ENCODE measurements around the gene ELF1.

Gene ELF1

GRCh38 chr13:41019011-41019487 is at the start of gene ELF1:
Gene ELF1 (minus strand): TSS chr13:41019316. CDS start chr13:40982054, 37,262 bp downstream.
- DNase-seq (ENCODE audit: low read depth in 2 of 2): peak in 1 of 2 donors; percentile 27

DNA sequence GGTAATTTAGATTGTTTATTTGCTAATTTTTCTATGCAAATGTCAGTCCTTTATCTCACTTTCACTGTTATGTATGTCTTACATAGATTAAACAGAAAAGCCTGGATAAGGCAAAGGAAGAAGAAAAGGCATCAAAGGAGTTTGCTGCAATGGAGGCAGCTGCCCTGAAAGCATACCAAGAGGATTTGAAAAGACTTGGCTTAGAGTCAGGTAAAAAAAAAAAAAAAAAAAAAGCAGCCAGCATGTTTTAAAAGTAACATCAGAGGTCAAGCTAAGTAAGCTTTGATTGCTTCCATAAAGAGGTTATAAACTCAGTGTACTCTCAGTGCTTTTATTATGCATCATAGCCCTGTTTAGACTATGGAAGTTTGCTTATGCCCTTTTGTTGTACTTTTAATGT is 46.0 kb upstream of the ELF1 start:
- no peak for DNase-seq (ENCODE audit: low read depth in 2 of 2)

- no peak for DNase-seq (ENCODE audit: low read depth in 2 of 2)
Observed at GRCh38 chr13:41064493-41064892, 45.4 kb upstream of the ELF1 start.

- no peak for DNase-seq (ENCODE audit: low read depth in 2 of 2)
Observed at GRCh38 chr13:41061914-41062837, 43.1 kb upstream of the ELF1 start.

DNA sequence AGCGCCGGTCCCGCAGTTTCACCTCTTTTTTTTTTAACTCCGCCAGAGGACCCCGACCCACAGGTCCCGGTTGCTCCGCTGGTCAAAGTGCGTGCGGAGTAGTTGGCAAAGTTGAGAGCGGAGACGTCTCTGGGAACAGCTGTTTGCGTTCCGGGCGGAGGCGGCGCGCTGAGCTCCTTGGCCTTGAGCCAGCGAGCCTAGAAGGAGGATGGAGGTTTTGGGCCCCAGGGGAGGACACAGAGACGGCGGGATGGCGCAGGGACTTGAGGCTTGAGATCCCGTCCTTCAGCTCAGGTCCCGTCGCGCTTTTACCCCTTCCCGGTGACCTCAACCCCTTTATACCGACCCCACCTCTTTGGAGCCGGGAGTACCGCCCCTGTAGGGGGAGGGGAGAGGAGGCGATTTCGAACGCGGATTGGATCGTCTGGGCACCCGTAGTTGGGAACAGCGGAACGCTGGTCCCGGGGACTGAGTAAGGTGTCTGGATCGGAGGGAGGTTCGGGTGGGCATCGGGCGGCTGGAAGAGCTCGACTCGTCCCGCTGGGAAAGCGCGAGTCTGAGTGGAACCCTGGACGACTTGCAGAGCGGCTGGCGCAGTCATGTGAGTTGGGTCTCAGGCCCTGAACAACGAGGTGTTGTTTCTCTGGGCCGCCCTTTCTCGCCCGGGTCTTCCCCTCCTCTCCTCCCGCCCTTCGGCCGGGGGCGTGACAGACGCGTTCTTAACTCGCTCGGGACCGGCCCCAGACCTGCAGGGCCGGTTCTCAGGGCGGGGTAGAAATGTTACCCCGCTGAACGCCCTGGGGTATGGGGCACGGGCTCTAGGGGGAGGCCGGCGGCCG is 42.2 kb upstream of the ELF1 start, which contains the start of gene WBP4:
Gene WBP4 (plus strand): TSS at position 435 of the 839 bp plus-strand sequence. CDS start 165 bp downstream, at position 600.
- DNase-seq (ENCODE audit: low read depth in 2 of 2): peak; percentile 83 to 87

GRCh38 chr13:41060724-41061074 is 41.6 kb upstream of the ELF1 start:
- DNase-seq (ENCODE audit: low read depth in 2 of 2): peak; percentile 83 to 86

GRCh38 chr13:41060082-41060723 is 41.1 kb upstream of the ELF1 start:
- DNase-seq (ENCODE audit: low read depth in 2 of 2): peak; percentile 63 to 80

DNA sequence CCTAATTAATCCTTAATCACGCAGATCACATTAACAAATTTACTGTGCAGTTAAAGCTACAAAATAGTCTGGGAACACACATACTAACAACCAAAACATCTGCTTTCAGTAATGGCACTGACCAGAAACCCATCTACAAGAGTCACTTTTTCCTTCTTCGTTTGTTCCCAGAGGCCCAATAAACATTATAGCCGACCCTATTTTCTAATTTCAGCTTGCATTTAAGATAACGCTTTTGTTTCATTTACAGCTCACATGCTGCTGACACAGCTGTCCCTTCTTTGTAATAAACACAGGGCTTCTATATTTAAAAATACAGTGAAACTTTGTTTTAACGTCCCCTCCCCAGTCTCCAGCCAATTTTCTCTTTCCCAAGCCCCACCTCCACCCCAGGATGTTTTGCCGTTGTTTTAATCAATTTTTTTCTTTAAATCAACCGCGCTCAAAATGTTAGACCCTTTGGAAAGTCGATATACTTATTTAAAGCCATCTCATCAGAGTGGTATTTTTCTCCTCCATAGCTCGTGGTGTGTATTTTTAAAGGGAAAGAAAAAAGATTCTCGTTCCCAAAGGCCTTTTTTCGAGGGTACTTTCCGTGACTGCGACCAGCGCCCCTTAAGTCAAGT is 40.5 kb upstream of the ELF1 start:
- DNase-seq (ENCODE audit: low read depth in 2 of 2): no peak

GRCh38 chr13:41058295-41059070 is 39.4 kb upstream of the ELF1 start:
- no peak for DNase-seq (ENCODE audit: low read depth in 2 of 2)

- no peak for DNase-seq (ENCODE audit: low read depth in 2 of 2)
Observed at GRCh38 chr13:41056826-41057711, 38.0 kb upstream of the ELF1 start.

- DNase-seq (ENCODE audit: low read depth in 2 of 2): no peak
Observed at GRCh38 chr13:41056194-41056593, 37.1 kb upstream of the ELF1 start.

DNA sequence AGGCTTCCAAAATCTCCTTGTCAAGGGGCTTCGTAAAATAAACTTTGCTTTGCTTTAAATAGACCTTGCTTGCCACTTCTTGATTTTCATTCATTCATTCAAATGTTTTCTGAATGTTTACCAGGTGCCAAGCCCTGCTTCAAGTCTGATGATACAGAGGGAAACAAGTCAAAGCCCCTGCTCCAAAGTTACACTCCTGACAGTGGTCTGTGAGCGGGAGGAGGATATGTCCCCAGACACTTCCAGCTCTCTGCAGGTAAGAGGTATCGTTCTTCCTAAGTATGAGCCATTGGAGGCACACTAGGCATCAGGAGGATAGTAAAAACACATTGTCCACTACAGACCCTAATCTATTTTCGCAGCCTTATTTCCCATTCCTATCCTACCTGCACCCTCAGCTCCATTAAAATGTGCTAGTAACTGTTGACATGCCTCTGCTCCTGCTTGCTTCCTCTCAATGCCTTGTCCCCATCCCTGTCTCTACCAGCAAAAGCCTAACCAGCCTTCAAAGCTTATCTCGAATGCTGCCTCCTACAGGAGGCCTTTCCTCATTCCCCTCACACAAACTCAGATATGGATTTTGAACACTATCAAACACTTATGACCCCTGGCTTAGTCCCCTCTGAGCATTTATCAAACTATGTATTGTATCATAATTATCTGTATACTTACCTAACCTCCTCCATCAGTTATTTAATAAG is 36.0 kb upstream of the ELF1 start:
- DNase-seq (ENCODE audit: low read depth in 2 of 2): no peak

DNA sequence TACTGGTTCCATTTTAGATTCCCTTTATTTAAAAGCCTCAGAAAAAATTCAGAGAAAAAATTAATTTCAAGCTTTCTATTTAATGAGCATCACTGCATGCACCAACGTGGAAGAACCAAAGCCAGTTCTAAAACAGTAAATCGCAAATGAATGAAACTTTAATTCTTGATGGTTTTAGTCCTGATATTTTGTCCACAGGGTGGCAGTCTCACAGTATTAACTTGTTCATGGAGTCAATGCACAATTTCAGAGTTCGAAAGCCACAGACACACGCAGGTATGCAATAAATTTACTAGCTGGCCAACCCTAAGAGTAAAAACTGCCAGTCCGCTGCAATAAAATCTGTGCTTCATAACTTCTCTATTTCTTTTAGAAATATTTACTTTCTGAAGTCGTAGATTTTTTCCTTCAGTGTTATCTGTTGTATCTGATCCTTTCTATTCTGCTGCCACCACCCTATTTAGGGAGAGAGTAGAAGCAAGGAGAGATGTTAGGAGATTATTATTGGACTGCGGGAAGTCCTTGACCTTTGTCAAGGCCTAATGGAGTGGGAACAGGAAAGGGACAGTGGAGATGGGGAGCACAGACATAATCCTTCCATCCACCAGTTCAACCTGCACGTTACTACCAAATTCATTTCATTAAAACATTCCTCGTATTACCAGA is 35.2 kb upstream of the ELF1 start:
- peak in 1 of 2 donors; percentile 18 for DNase-seq (ENCODE audit: low read depth in 2 of 2)

GRCh38 chr13:41053384-41053826 is 34.3 kb upstream of the ELF1 start:
- DNase-seq (ENCODE audit: low read depth in 2 of 2): no peak

GRCh38 chr13:41052441-41052840 is 33.3 kb upstream of the ELF1 start:
- no peak for DNase-seq (ENCODE audit: low read depth in 2 of 2)

- no peak for DNase-seq (ENCODE audit: low read depth in 2 of 2)
Observed at GRCh38 chr13:41049480-41050440, 30.6 kb upstream of the ELF1 start.

- DNase-seq (ENCODE audit: low read depth in 2 of 2): no peak
Observed at GRCh38 chr13:41048640-41049039, 29.5 kb upstream of the ELF1 start.

Measured in stimulated activated CD4-positive, alpha-beta T cell treated with anti-CD3 and anti-CD28 coated beads, Interleukin-4, amount 100 ng/mL, for 48 hours (primary cell).